Body of pancreas (tissue), 2 donors: ENCODE data around the gene RBM7. TPM values are rescaled to one million over a fixed set of nuclear protein-coding genes. Genes with fewer than 3 reads are reported as not detected.

Source experiments
- total RNA-seq, 2 donors: library from RNA; depleted of rRNA; stranded (reverse); fragments of >200 nt; gene quantifications; one replicate each; pipeline ENCODE4 v1.1.0, GENCODE V29; 2016

The RBM7 gene
- total RNA-seq, 2 donors from 2014 or later, result 7.6 to 9.6 TPM

Other genes starting within 250 kb of the RBM7 start
- gene NNMT, start 104.3 kb upstream of the RBM7 start, total RNA-seq, result 100 to 1,000 TPM in 1 of 2 donors, 10 to 100 TPM in 1; 74.7 to 276 TPM
- gene C11orf71, start 155 bp upstream of the RBM7 start, total RNA-seq, result 1 to 10 TPM; 5.4 to 8.2 TPM
- 10 to 100 TPM; 92.1 to 95.9 TPM for gene REXO2, start 38.8 kb downstream of the RBM7 start, total RNA-seq
- gene NXPE1, start 159.2 kb downstream of the RBM7 start, total RNA-seq, result not detected
- not detected for gene NXPE4, start 195.1 kb downstream of the RBM7 start, total RNA-seq